Measurements from ENCODE around the gene PRDM11. TPM values are rescaled to one million over a fixed set of nuclear protein-coding genes. Genes with fewer than 3 reads are reported as not detected.

The PRDM11 gene
- total and polyA plus RNA-seq, 2 of the 4 experiments (the other 2 are of a cell fraction): 2.2 to 2.7 TPM

GRCh38 chr11:45209000-45209879 lies 62.8 kb downstream of the PRDM11 start:
- no peak overlapping the region for H3K23ac ChIP-seq (ENCODE audit: low read depth, low read length)
- ChIA-PET CTCF (no interaction called here), POLR2A (ENCODE audit: unreplicated experiment) (no interaction called here)
- H2AK5ac ChIP-seq (ENCODE audit: low read depth, low read length): no peak overlapping the region
- no peak for ATAC-seq (ENCODE audit: low read depth)
- H3K9me3 ChIP-seq (ENCODE audit: control insufficient read depth, insufficient read depth, low read length): no peaks in the 10 kb centered on the region
- H2AFZ ChIP-seq (replicated peaks; ENCODE audit: low read length, poor library complexity): no peak overlapping the region
- H3K14ac ChIP-seq (replicated peaks; ENCODE audit: low read depth, low read length): no peak overlapping the region
- H3K18ac ChIP-seq (ENCODE audit: low read depth, low read length): no peak overlapping the region
- H3K4me3 ChIP-seq (ENCODE audit: insufficient read depth, low read depth, low read length): no peak overlapping the region
- H3K27ac ChIP-seq (ENCODE audit: insufficient read depth, low read length): no peak overlapping the region
- H3K27me3 ChIP-seq (ENCODE audit: control insufficient read depth, insufficient read depth, low read length): no peaks in the 10 kb centered on the region
- WGBS, 2 experiments (ENCODE audit: extremely low coverage in 2 of 2, insufficient read length in 1 of 2): 60% methylated on average over 7 of the region's 35 CpGs; no CpG with 5 or more reads in 1 of the 2 experiments
- H3K9me1 ChIP-seq (ENCODE audit: insufficient read depth, low read length): no peaks in the 10 kb centered on the region; the same call in 1 of the 2 replicates
- in situ Hi-C loops (cut with MboI; ENCODE audit: low sequenced_read_pairs) (no loop called here), dilution Hi-C loops (cut with HindIII; ENCODE audit: low sequenced_read_pairs, unreplicated experiment) (no loop called here), intact Hi-C loops (cut with micrococcal nuclease) (no loop called here)
- no TSS peak for BruUV-seq (replicated peaks)
- peaks cover 4% of the 10 kb centered on the region; the same call in 1 of the 2 replicates for H3K36me3 ChIP-seq (ENCODE audit: control insufficient read depth, insufficient read depth, low read length)
- no peak overlapping the region for H4K91ac ChIP-seq (ENCODE audit: insufficient read depth, low read depth, low read length)
- H3K9ac ChIP-seq (ENCODE audit: low read depth, low read length): no peak overlapping the region
- no peak overlapping the region for H3K4me2 ChIP-seq (ENCODE audit: low read depth, low read length)
- no peak overlapping the region for H2BK5ac ChIP-seq (ENCODE audit: low read depth, low read length, poor library complexity, severe bottlenecking)
- H2AK9ac ChIP-seq (replicated peaks; ENCODE audit: low read depth, low read length, poor library complexity): no peak overlapping the region
- no peak overlapping the region for H4K8ac ChIP-seq (ENCODE audit: low read depth in 2 of 2, low read length in 2 of 2)
- no peak overlapping the region for H3K4ac ChIP-seq (ENCODE audit: low read depth, low read length)
- H2BK15ac ChIP-seq (ENCODE audit: low read depth, low read length): no peak overlapping the region
- H2BK20ac ChIP-seq (ENCODE audit: low read depth, low read length): no peak overlapping the region
- DNase-seq: no peak
- no peak overlapping the region for H3K56ac ChIP-seq (ENCODE audit: extremely low read depth, insufficient read depth, low read length)
- no peak overlapping the region for H4K5ac ChIP-seq (ENCODE audit: low read depth, low read length)
- no peaks in the 10 kb centered on the region; the same call in 1 of the 2 replicates for H3K4me1 ChIP-seq (ENCODE audit: control insufficient read depth, insufficient read depth, low read length)
- TF ChIP-seq RCOR1 (IDR thresholded peaks at IDR 0.05; ENCODE audit: insufficient replicate concordance, low read length) (no peak), FOS (IDR thresholded peaks at IDR 0.05; ENCODE audit: low read depth, low read length) (no peak), ELK1 (IDR thresholded peaks at IDR 0.05; ENCODE audit: borderline replicate concordance, low read depth, low read length) (no peak), MAZ (IDR thresholded peaks at IDR 0.05; ENCODE audit: borderline replicate concordance, low read depth, low read length) (no peak), RFX5 (IDR thresholded peaks at IDR 0.05; ENCODE audit: low read depth, low read length) (no peak), USF2 (IDR thresholded peaks at IDR 0.05; ENCODE audit: low read depth, low read length) (no peak), MAFK (IDR thresholded peaks at IDR 0.05; ENCODE audit: low read depth, low read length) (no peak), POLR2A (IDR thresholded peaks at IDR 0.05; ENCODE audit: low read depth, low read length) (no peak), CHD1 (IDR thresholded peaks at IDR 0.05; ENCODE audit: low read depth, low read length) (no peak), NFE2L2 (IDR thresholded peaks at IDR 0.05; ENCODE audit: low read depth, low read length) (no peak), CTCF (conservative IDR thresholded peaks at IDR 0.05; ENCODE audit: low read depth, low read length) (no peak), SMC3 (IDR thresholded peaks at IDR 0.05; ENCODE audit: low read depth, low read length) (no peak), CEBPB (IDR thresholded peaks at IDR 0.05; ENCODE audit: low read depth, low read length) (no peak)
- H2BK120ac ChIP-seq (ENCODE audit: low read depth, low read length): no peak overlapping the region
- no peaks in the 10 kb centered on the region for H3K79me1 ChIP-seq (ENCODE audit: low read depth in 1 of 2, low read length in 2 of 2)
- H4K20me1 ChIP-seq (ENCODE audit: insufficient read depth, low read length): no peaks in the 10 kb centered on the region
